HG02938 (cell line): ENCODE measurements around the gene TTC5.
"Not testable (repeated sequence)": the region's sequence is repeated elsewhere in the genome, so short reads cannot be mapped to it uniquely, and the experiment has no call there.

Experiments
- ATAC-seq: cut with Tn5 transposase; IDR thresholded peaks from one replicate; pipeline ENCODE4 v1.9.1; 2021; ENCODE audit warnings: mild to moderate bottlenecking, moderate library complexity; ENCODE audit not compliant: unreplicated experiment

TTC5 gene

DNA sequence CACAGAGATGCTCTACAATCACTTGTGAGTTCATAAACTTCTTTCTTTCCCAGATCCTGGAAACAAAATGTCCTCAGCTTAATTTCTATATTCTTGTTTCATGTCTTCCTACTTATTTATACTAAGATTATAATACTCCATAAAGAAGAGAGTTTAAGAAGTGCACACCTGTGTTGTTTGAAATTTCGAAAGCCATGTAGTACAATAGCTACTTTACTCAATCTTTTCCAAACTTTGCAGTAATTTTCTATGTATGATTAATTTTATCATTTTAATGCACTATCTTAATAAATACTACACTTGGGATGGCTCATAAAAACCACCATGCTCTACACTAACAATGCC, 300 bp upstream of the TTC5 start:
- ATAC-seq, result no peak

- no peak for ATAC-seq
Observed at GRCh38 chr14:20302042-20302755, 3.6 kb downstream of the TTC5 start.

GRCh38 chr14:20295067-20295466, 10.7 kb downstream of the TTC5 start:
- ATAC-seq, result peak; percentile 86

- ATAC-seq, result no peak
Observed at GRCh38 chr14:20294636-20295035, 11.1 kb downstream of the TTC5 start.

- not testable (repeated sequence) for ATAC-seq
Observed at GRCh38 chr14:20281998-20282397, 23.8 kb downstream of the TTC5 start.

DNA sequence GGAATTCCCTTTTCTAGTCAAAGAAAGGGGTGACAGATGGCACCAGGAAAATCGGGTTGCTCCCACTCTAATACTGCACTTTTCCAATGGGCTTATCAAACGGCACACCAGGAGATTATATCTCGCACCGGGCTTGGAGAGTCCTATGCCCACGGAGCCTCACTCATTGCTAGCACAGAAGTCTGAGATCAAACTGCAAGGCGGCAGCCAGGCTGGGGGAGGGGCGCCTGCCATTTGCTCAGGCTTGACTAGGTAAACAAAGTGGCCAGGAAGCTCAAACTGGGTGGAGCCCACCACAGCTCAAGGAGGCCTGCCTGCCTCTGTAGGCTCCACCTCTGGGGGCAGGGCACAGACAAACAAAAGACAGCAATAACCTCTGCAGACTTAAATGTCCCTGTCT, 25.5 kb downstream of the TTC5 start:
- ATAC-seq, result not testable (repeated sequence)

DNA sequence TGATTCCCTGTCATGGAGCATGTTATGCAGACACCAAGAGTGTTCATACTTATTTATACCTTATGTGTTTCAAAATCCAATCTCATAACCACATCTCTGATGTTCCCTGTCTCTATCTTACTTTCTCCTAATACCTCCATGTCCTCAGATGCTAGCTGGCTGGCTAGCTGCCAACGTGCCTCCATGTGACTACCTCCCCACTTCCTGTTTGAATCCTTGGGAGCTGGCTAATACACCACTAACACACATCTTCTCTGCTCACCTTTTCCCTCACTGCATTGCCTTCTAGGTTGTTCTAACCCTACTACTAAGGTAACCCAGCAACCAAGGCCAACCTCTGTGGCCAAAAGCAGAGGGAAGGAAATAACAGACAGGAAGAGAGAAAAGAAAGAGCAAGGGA, 27.3 kb downstream of the TTC5 start:
- no peak for ATAC-seq

DNA sequence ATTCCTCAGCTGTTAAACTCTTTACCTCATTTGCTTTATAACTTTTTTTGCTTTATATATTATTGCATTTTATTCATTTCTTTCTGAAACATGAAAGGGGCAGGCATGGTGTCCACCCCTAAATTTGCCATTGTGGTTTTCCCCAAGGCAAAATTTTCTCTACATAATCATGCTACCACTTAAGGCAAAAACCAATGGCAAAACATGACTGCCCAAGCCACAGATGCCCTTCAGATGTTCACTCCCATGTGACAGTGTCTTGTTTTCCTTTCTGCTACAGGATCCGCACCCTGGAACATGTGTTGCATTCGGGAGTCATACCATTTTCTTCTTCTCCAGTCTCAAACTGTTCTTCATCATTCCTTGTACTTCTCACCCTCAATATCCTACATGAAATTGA, 28.3 kb downstream of the TTC5 start:
- no peak for ATAC-seq

GRCh38 chr14:20274062-20274461, 31.7 kb downstream of the TTC5 start:
- ATAC-seq, result no peak

DNA sequence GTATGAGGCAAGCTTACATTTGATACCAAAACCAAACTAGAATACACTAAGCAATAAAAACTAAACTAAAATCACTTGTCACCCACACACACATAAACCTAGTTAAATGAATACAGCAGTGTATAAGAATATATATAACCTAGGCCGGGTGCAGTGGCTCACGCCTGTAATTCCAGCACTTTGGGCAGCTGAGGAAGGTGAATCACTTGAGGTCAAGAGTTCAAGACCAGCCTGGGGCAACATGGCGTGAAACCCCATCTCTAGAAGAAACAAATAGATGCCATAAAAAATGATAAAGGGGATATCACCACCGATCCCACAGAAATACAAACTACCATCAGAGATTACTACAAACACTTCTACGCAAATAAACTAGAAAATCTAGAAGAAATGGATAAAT, 41.4 kb downstream of the TTC5 start:
- not testable (repeated sequence) for ATAC-seq

DNA sequence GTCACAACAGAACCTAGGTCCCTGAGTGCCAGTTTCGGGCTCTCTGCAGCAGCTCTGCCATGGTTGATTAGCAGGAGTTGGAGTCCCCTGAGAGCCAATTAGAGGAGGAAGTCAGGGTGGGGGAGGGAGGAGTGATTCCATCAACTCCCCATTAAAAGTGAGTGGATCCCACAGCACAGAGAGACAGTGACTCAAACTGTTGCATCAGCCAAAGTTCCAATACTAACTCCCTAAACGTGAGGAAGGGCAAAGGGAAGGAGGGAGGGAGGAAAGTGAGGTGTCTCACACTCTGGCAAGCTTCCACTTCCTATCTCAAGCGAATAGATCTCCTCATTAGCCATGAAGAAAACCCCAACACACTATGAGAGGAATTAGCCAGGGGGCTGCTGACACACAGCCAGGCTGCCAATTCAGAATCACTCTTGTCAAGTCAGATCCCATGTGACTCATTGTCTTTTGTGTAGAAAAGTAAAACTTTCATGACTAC, 43.1 kb downstream of the TTC5 start:
- ATAC-seq, result no peak

DNA sequence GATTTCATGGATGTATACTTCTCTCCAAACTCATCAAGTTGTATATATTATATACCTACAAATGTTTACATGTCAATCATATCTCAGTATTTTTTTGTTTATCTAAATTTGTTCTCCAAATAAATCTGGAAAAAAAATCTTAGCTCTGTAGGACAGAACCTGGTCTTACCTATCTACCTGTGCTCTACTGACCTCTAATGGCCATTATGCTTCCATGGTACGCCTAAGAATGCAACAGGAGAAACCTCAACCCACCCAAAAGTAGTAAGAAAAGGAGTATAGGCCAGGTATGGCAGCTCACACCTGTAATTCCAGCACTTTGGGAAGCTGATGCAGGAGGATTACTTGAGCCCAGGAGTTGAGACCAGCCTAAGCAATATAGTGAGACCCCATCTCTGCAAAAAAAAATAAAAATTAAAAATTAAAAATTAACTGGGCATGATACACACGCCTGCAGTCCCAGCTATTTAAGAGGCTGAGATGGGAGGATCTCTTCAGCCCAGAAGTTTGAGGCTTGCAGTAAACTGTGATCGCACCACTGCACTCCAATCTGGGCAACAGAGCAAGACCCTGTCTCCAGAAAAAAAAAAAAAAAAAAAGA, 58.0 kb downstream of the TTC5 start:
- no peak for ATAC-seq
